Lower lobe of right lung (tissue), 2 donors: ENCODE data around the gene DPEP2NB. TPM values are rescaled to one million over a fixed set of nuclear protein-coding genes. Genes with fewer than 3 reads are reported as not detected.

Experiments used
- ATAC-seq, 2 donors: fragments of 200-7000 bp; cut with Tn5 transposase; one replicate each; pipeline ENCODE4 v1.9.1; 2020 to 2022; ENCODE audit warnings: mild to moderate bottlenecking in 2 of 2, moderate library complexity in 2 of 2
- DNase-seq: peaks from one replicate; pipeline ENCODE4 v3.0.0-alpha.2; 2020
- H3K27ac ChIP-seq: fragments of 200-600 bp; one replicate; pipeline ENCODE4 v1.8.0; 2022
- H3K27me3 ChIP-seq: fragments of 200-600 bp; one replicate; pipeline ENCODE4 v1.8.0; 2022; ENCODE audit warnings: low read depth
- H3K36me3 ChIP-seq: fragments of 200-600 bp; one replicate; pipeline ENCODE4 v1.8.0; 2022; ENCODE audit warnings: mild to moderate bottlenecking
- H3K4me1 ChIP-seq: fragments of 200-600 bp; one replicate; pipeline ENCODE4 v1.8.0; 2022
- H3K4me3 ChIP-seq: fragments of 200-600 bp; one replicate; pipeline ENCODE4 v1.8.0; 2022; ENCODE audit warnings: mild to moderate bottlenecking
- H3K9me3 ChIP-seq: fragments of 200-600 bp; one replicate; pipeline ENCODE4 v1.8.0; 2022
- CTCF ChIP-seq: fragments of 200-600 bp; IDR thresholded peaks from one replicate; pipeline ENCODE4 v1.8.0; 2022; ENCODE audit warnings: antibody characterized with exemption, mild to moderate bottlenecking
- intact Hi-C: fragments of 100-400 bp; cut with DNase I; formaldehyde crosslinking; loops from one replicate; pipeline ENCODE4 v1.11.0; 2022
- total RNA-seq: library from RNA; stranded (reverse); fragmentation: NEBNext Ultra II Directional; extraction: Animal tissue kit (Norgen Biotek cat#: 25700); gene quantifications from one replicate; pipeline ENCODE4 v1.2.1, GENCODE V29; 2021
- donor health status: DM: no; HTN: yes; CAD: no; lungs with severe emphysema.

DPEP2NB gene
- total RNA-seq, 1 donor from 2014 or later, result not detected

DNA sequence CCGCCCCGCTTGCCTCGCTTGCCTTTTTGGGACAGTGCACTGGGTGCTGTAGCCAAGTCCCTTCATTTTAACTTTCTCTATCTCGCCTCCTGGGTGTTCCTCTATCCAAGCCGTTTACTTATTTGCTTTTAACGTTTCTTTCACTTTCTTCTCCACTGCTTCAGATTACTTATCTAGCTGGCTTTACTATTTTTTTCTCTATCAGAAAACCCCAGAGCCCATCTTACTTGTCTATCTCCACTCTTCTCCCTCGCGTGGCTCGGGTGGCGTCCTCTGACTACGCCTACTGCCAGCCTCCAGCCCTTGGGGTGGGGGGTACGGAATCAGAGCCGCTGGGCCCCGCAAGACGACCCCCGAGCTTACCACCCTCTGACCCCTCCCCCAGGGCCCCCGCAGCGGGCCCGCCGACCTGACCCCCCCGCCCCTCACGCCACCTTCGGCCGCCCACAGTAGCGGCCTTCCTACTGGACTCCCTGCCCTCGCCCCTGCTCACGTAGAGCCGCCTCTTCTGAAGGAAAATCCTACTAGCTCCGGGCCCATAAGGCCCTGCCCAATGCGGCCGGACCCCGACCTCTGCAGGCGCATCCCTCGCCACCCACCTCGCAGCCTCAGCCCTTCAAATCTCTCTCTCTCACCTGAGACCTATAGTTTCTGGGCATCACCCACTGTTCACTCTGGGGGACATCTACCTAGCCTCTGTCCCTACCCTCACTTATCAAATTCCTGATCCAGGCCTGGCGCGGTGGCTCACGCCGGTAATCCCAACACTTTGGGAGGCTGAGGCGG is 46.3 kb downstream of the DPEP2NB start:
- no peaks in the 10 kb centered on the region for H3K9me3 ChIP-seq
- H3K4me3 ChIP-seq, result peak overlapping the region; percentile 94
- peak overlapping the region; percentile 99 for H3K27ac ChIP-seq
- TF ChIP-seq CTCF, result no peak
- no peaks in the 10 kb centered on the region for H3K27me3 ChIP-seq
- intact Hi-C loops, result no loop called here
- H3K4me1 ChIP-seq, result peaks cover 39% of the 10 kb centered on the region
- DNase-seq (no peak), ATAC-seq (peak in 1 of 2 donors; percentile 22)
- no peaks in the 10 kb centered on the region for H3K36me3 ChIP-seq

DNA sequence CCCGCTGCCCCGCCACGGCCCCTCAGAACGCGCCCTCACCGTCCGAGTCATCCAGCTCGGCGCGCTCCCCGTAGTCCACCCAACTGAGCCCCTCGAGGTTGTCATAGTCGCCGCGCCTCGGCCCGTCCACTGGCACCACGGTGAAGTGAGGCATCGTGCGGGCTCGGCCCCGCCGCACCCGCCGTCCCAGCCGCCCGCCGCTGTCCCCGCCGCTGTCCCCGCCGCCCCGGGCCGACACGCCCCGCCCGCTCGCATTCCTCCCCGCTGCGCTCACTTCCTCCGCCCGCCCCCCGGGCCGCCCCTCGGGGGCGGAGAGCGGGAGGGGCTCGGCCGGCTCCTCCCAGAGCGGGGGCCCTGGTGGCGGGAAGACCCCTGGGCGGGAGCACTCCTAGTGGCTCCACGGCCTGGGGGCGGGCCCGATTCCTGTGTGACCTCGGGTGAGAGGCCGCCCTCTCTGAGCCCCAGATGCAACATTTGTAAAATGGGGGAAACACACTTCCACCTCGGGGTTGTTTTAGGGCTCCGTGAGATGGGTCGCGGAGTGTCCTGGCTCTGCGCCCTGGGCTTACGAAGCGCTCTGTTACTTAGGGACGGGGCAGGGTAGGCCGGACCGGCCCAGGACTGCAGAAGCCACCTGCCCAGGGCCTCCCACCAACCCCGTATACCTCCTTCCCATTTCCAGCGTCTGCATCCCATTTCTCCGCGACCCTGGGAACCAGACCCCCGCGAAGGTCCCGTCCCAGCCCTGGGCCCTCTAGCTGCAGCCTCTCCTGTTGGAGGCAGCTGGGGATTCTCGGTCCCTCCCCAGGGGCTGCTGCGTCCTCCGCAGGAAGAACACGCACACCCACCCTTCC is 47.1 kb downstream of the DPEP2NB start, which contains the start of gene SLC12A4:
TSS of gene SLC12A4 (minus strand) at position 238 of the 854 bp plus-strand sequence. CDS start at position 154, 84 bp downstream.
- no peak for TF ChIP-seq CTCF
- H3K27me3 ChIP-seq, result no peaks in the 10 kb centered on the region
- H3K4me3 ChIP-seq, result peak within 1 kb of the TSS; percentile 94
- H3K9me3 ChIP-seq, result no peaks in the 10 kb centered on the region
- H3K36me3 ChIP-seq, result no peaks in the 10 kb centered on the region
- ATAC-seq, result peak; percentile 95
- DNase-seq, result peak; percentile 86
- peak within 1 kb of the TSS; percentile 99 for H3K27ac ChIP-seq
- intact Hi-C loops, result no loop called here
- peaks cover 45% of the 10 kb centered on the region for H3K4me1 ChIP-seq

DNA sequence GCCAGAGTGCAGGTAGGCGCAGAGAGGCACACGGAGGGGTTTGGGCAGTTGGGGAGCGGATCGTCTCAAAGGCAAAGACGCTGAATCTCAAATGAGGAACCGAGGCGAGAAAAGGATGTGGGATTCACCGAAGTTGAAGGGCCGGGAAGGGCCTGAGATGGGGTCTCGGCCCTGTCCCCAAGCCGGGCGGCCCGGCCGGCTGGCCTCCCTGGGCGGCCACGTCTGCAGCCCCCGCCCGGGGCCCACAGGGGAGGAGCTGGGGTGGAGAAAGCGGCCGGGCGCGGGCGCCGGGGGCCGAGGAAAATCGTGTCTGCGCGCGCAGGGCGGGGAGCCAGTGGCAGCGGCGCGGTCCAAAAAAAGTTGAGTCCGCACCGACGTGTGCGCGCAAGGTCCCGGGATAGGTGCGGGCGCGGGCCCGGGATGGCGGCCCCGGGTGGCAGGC is 47.7 kb downstream of the DPEP2NB start:
- Histone ChIP-seq H3K4me3 (peak overlapping the region; percentile 94), H3K27me3 (no peaks in the 10 kb centered on the region), H3K27ac (peak overlapping the region; percentile 99), H3K9me3 (no peaks in the 10 kb centered on the region), H3K36me3 (peaks cover 6% of the 10 kb centered on the region), H3K4me1 (peaks cover 52% of the 10 kb centered on the region)
- peak; percentile 45 to 63 for ATAC-seq
- no peak for TF ChIP-seq CTCF
- intact Hi-C loops, result no loop called here
- DNase-seq, result no peak

- peak overlapping the region; percentile 94 for H3K4me3 ChIP-seq
- ATAC-seq (peak; percentile 11 to 15), DNase-seq (no peak)
- peak overlapping the region; percentile 99 for H3K27ac ChIP-seq
- peaks cover 58% of the 10 kb centered on the region for H3K4me1 ChIP-seq
- no peaks in the 10 kb centered on the region for H3K27me3 ChIP-seq
- TF ChIP-seq CTCF, result no peak
- intact Hi-C loops, result no loop called here
- H3K9me3 ChIP-seq, result no peaks in the 10 kb centered on the region
- peaks cover 12% of the 10 kb centered on the region for H3K36me3 ChIP-seq
These were observed 48.3 kb downstream of the DPEP2NB start for GRCh38 chr16:67967183-67967957.

DNA sequence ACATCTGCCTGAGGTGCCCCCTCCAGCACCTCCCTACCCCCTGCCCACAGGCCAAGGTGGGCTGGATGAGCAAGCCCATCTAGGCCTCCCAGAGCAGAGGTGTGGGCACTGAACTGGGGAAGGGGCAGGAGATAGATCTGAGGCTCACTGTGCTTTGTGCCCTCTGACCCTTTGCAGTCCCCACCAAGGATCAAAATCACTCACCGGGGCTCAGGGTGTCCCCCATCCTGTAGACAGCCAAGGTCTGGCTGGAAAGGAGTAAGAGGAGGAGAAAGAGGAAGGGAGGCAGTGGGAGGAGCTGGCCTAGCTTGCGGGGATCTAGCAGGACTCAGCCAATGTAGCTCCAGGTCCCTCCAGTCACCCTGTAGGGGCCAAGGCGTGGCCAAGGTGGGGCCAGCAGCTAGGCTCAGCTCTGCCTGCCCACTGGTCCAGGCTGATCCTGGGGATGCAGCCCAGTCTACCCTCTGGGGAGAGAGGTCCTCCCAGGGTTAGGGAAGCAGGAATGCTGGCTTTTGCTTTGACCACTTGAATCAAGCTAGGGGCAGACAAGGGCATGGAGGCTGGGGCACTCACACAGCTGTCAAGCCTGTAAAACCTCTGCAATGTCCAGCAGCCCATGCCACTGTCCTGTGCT is 49.0 kb downstream of the DPEP2NB start:
- no peak for DNase-seq
- H3K36me3 ChIP-seq, result peaks cover 19% of the 10 kb centered on the region
- ATAC-seq, result peak; percentile 19 to 33
- H3K4me1 ChIP-seq, result peaks cover 65% of the 10 kb centered on the region
- peak overlapping the region; percentile 99 for H3K27ac ChIP-seq
- no peaks in the 10 kb centered on the region for H3K9me3 ChIP-seq
- TF ChIP-seq CTCF, result no peak
- peak overlapping the region; percentile 94 for H3K4me3 ChIP-seq
- no peaks in the 10 kb centered on the region for H3K27me3 ChIP-seq
- intact Hi-C loops, result no loop called here
